ENCODE measurements around the gene NEUROD6. TPM values are rescaled to one million over a fixed set of nuclear protein-coding genes. Genes with fewer than 3 reads are reported as not detected.

Gene NEUROD6
- total RNA-seq, 2 experiments from 2014 or later = not detected

DNA sequence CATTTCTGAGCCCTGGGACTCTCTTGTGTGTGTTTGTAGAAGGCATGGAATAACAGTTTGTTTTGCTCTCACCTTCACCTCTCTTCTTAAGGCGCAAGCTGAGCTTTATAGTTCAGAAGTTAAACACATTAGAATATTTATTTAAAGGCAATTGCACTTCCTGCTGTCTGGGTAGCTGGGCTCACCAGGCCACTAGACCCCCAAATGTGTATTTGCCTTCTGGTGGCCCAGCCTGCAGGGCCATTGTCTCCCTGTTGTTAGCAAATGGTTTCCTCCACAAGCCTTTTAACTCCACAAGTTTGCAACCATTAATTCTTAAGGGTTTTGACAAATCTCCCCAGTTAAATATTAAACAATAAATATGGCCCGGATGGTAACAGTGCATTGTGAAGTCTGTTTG is 31.1 kb upstream of the NEUROD6 start:
- no peaks in the 10 kb centered on the region for H3K36me3 ChIP-seq (ENCODE audit: insufficient read depth, low read length)
- DNase-seq (ENCODE audit: low spot score) = no peak
- BruUV-seq (replicated peaks) = no TSS peak
- intact Hi-C loops (cut with micrococcal nuclease; ENCODE audit: unreplicated experiment) = loop anchor here (10.0 kb wide), 1 partner anchor 363 kb away; no protein-coding TSS in a partner anchor
- POLR2A ChIA-PET = no interaction called here
- no peaks in the 10 kb centered on the region for H4K20me1 ChIP-seq (ENCODE audit: insufficient read depth, low read length)
- no peak overlapping the region for H3K4me2 ChIP-seq (ENCODE audit: low read length)
- no peaks in the 10 kb centered on the region for H3K79me2 ChIP-seq (ENCODE audit: insufficient read depth, low read depth, low read length)
- no peak overlapping the region for H3K4me3 ChIP-seq (ENCODE audit: low read depth, low read length, poor library complexity, severe bottlenecking)
- H3K9me2 ChIP-seq (ENCODE audit: insufficient read depth, low read length) = no peaks in the 10 kb centered on the region
- no peak overlapping the region for H2AFZ ChIP-seq (ENCODE audit: low read length)
- H3K4me1 ChIP-seq (ENCODE audit: insufficient read depth, low read length, poor library complexity, severe bottlenecking) = no peaks in the 10 kb centered on the region
- H3K9me3 ChIP-seq (ENCODE audit: low read length) = no peaks in the 10 kb centered on the region
- CTCF ChIA-PET (ENCODE audit: unreplicated experiment) = no interaction called here
- no peak overlapping the region for H3K27ac ChIP-seq (ENCODE audit: low read depth, low read length, poor library complexity, severe bottlenecking)
- TF ChIP-seq EZH2phosphoT487 (IDR thresholded peaks at IDR 0.05; ENCODE audit: borderline replicate concordance, low read depth, low read length) = no peak
- TF ChIP-seq, protein P1, sequence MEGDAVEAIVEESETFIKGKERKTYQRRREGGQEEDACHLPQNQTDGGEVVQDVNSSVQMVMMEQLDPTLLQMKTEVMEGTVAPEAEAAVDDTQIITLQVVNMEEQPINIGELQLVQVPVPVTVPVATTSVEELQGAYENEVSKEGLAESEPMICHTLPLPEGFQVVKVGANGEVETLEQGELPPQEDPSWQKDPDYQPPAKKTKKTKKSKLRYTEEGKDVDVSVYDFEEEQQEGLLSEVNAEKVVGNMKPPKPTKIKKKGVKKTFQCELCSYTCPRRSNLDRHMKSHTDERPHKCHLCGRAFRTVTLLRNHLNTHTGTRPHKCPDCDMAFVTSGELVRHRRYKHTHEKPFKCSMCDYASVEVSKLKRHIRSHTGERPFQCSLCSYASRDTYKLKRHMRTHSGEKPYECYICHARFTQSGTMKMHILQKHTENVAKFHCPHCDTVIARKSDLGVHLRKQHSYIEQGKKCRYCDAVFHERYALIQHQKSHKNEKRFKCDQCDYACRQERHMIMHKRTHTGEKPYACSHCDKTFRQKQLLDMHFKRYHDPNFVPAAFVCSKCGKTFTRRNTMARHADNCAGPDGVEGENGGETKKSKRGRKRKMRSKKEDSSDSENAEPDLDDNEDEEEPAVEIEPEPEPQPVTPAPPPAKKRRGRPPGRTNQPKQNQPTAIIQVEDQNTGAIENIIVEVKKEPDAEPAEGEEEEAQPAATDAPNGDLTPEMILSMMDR (conservative IDR thresholded peaks at IDR 0.05; ENCODE audit: low read length) = no peak

DNA sequence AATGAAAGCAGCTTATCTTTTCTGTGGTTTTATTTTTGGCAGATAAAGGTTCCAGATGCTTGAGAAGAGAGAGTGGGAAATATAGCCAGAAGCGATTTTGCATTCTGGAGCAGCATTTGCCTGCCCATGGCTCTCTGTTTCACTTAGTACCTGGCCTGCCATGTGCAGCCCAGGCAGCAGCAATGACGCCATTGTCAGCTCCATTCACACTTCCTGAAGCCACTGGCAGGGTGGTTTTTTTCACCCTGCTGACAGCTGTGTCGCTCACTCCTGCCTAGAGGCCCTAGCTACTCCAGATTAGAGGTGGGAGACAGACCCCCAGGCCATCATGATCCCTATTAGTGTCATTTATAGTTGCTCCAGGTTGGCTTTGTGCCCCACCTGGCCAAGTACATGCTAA is 30.1 kb upstream of the NEUROD6 start:
- ChIA-PET POLR2A (no interaction called here), CTCF (ENCODE audit: unreplicated experiment) (no interaction called here)
- Histone ChIP-seq H3K9me2 (ENCODE audit: insufficient read depth, low read length) (no peaks in the 10 kb centered on the region), H3K4me1 (ENCODE audit: insufficient read depth, low read length, poor library complexity, severe bottlenecking) (no peaks in the 10 kb centered on the region), H3K36me3 (ENCODE audit: insufficient read depth, low read length) (no peaks in the 10 kb centered on the region), H3K27ac (ENCODE audit: low read depth, low read length, poor library complexity, severe bottlenecking) (no peak overlapping the region), H3K79me2 (ENCODE audit: insufficient read depth, low read depth, low read length) (no peaks in the 10 kb centered on the region), H4K20me1 (ENCODE audit: insufficient read depth, low read length) (no peaks in the 10 kb centered on the region), H2AFZ (ENCODE audit: low read length) (no peak overlapping the region), H3K9me3 (ENCODE audit: low read length) (no peaks in the 10 kb centered on the region), H3K4me2 (ENCODE audit: low read length) (no peak overlapping the region), H3K4me3 (ENCODE audit: low read depth, low read length, poor library complexity, severe bottlenecking) (no peak overlapping the region)
- TF ChIP-seq, protein P1 (conservative IDR thresholded peaks at IDR 0.05; ENCODE audit: low read length) = no peak
- TF ChIP-seq EZH2phosphoT487 (IDR thresholded peaks at IDR 0.05; ENCODE audit: borderline replicate concordance, low read depth, low read length) = no peak
- no TSS peak for BruUV-seq (replicated peaks)
- intact Hi-C loops (cut with micrococcal nuclease; ENCODE audit: unreplicated experiment) = loop anchor here (10.0 kb wide), 1 partner anchor 364 kb away; no protein-coding TSS in a partner anchor
- no peak for DNase-seq (ENCODE audit: low spot score)

GRCh38 chr7:31368620-31369019 is 28.1 kb upstream of the NEUROD6 start:
- H3K9me3 ChIP-seq (ENCODE audit: low read length) = no peaks in the 10 kb centered on the region
- no peaks in the 10 kb centered on the region for H3K79me2 ChIP-seq (ENCODE audit: insufficient read depth, low read depth, low read length)
- no peak for TF ChIP-seq EZH2phosphoT487 (IDR thresholded peaks at IDR 0.05; ENCODE audit: borderline replicate concordance, low read depth, low read length)
- TF ChIP-seq, protein P1 (conservative IDR thresholded peaks at IDR 0.05; ENCODE audit: low read length) = no peak
- no peak for DNase-seq (ENCODE audit: low spot score)
- no TSS peak for BruUV-seq (replicated peaks)
- ChIA-PET CTCF (ENCODE audit: unreplicated experiment) (no interaction called here), POLR2A (no interaction called here)
- no peaks in the 10 kb centered on the region for H4K20me1 ChIP-seq (ENCODE audit: insufficient read depth, low read length)
- no peaks in the 10 kb centered on the region for H3K9me2 ChIP-seq (ENCODE audit: insufficient read depth, low read length)
- H2AFZ ChIP-seq (ENCODE audit: low read length) = no peak overlapping the region
- no peak overlapping the region for H3K4me3 ChIP-seq (ENCODE audit: low read depth, low read length, poor library complexity, severe bottlenecking)
- no peaks in the 10 kb centered on the region for H3K36me3 ChIP-seq (ENCODE audit: insufficient read depth, low read length)
- H3K27ac ChIP-seq (ENCODE audit: low read depth, low read length, poor library complexity, severe bottlenecking) = no peak overlapping the region
- H3K4me1 ChIP-seq (ENCODE audit: insufficient read depth, low read length, poor library complexity, severe bottlenecking) = no peaks in the 10 kb centered on the region
- no peak overlapping the region for H3K4me2 ChIP-seq (ENCODE audit: low read length)
- intact Hi-C loops (cut with micrococcal nuclease; ENCODE audit: unreplicated experiment) = no loop called here
